SKM-1 (cell line): Measurements from ENCODE around the gene GLRX3.
"Not testable (repeated sequence)": the region's sequence is repeated elsewhere in the genome, so short reads cannot be mapped to it uniquely, and the experiment has no call there.

Experiments
- DNase-seq: peaks from one replicate; lab custom pipeline; 2025; ENCODE audit not compliant: unreplicated experiment; lab: John Stamatoyannopoulos, UW

Gene GLRX3

DNA sequence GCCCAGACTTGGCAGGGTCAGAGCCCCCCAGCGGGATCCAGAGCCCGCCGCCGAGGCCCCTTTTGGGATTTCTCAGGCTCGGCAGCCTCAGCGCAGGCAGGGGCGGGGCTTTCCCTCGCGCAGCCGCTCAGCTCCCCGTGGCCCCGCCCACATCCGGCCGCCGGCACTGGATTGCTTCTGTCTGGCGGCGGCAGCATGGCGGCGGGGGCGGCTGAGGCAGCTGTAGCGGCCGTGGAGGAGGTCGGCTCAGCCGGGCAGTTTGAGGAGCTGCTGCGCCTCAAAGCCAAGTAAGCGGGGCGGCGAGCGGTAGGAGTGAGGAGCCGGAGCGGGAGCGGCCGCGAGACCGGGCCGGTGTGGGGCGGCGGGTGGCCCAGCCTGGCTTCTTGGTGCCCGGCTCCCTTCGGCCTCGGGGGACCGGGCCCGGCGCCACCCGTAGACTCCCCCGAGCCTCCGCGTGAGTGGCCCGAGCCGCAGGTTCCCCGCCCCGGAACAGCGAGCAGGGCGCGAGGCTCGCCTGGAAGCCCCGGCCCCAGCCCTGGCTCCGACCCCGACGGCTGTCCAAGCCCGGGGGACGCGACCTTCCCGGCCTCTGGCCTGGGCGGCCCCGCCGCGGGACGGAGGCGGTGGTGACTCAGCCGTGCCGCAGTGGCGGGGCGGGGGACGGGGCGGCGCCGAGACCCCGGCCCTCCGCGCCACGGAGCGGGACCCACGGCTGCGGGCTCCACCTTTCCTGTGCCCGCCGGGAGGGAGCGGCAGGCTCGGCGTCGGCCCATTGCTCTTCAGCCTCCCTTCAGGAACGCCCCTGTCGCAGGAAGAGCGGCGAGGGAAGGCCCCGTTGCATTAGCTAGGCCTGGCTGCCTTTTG is at the start of gene GLRX3:
Gene GLRX3, plus strand, starts transcription at position 166 of the 864 bp plus-strand sequence. Its CDS starts 30 bp downstream, at position 196.
- peak; percentile 78 for DNase-seq

DNA sequence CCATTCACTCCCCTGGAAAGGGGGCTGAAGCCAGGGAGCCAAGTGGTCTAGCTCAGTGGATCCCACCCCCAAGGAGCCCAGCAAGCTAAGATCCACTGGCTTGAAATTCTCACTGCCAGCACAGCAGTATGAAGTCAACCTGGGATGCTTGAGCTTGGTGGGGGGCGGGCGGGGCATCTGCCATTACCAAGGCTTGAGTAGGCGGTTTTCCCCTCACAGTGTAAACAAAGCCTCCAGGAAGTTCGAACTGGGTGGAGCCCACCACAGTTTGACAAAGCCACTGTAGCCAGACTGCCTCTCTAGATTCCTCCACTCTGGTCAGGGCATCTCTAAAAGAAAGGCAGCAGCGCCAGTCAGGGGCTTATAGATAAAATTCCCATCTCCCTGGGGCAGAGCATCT is 45.6 kb upstream of the GLRX3 start:
- DNase-seq = not testable (repeated sequence)

DNA sequence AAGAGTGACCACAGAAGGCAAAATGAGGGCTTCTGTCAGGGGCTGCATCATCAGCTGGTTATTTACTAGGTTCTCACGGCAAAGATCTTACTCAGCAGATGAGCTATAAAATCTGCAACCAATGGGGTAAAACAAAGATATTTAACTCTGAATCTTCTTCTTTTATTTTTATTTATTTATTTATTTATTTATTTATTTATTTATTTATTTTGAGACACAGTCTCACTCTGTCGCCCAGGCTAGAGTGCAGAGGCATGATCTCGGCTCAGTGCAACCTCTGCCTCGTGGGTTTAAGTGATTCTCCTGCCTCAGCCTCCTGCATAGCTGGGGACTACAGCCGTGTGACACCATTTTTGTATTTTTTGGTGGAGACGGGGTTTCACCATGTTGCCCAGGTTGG is 36.8 kb upstream of the GLRX3 start:
- DNase-seq = no peak

DNA sequence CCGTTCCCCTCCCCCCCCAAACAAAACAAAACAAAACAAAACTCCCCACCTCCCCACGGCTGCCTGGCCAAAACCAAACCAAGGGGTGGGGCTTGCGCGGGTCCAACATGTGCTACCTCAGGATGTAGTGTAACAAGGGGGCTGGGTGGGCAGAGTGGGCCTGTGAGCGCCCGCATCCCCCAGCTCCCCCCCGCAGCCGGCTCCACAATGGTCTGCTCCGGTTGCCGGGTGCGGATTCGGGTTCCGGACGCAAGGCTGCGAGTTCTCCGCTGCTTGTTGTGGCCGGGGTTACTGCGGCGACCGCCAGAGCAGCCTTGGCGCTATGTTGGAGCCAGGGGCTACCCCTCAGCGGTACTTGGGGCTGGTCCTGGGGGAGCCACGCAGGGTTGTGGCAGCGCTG is 30.5 kb upstream of the GLRX3 start:
- no peak for DNase-seq

DNA sequence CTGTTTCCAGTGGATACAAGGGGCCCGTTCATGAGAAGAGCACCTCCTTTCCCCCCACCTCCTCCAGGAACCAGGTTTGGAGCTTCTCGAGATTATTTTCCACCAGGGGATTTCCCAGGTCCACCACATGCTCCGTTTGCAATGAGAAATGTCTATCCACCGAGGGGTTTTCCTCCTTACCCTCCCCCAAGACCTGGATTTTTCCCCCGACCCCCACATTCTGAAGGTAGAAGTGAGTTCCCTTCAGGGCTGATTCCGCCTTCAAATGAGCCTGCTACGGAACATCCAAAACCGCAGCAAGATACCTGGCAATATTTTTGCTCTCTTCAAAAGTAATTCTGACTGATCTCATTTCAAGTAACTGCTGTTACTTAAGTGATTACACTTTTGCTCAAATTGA is 28.0 kb upstream of the GLRX3 start:
- not testable (repeated sequence) for DNase-seq

DNA sequence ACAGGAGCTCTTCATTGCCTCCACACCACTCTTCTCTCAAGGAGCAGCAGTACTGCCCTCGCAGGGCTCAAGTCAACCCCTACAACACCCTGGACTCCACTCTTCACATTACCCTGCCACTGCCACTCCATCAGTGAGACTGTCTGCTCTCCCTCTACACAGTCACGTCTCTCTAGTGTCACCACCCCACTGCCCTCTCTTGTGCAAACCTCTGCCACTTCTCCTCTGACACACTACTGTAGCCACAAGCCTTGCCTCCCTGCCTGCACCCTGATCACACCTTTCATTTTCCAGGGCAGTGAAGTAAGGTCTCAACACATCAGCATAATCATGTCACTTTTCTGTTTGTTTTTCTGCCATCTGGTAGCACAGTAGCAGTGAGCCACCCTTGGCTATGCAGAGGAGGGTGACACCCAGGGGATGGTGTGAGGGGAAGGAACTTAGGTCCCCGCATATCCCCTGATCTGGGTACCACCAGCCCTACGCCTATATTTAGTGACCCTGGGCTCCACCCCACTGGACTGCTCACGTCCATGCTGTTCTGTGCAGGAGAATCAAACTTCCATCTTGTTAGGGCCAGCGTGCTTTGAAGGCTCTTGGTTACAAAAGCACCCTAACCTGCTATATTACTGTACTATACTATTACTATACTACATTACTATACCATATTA is 27.1 kb upstream of the GLRX3 start:
- no peak for DNase-seq

DNA sequence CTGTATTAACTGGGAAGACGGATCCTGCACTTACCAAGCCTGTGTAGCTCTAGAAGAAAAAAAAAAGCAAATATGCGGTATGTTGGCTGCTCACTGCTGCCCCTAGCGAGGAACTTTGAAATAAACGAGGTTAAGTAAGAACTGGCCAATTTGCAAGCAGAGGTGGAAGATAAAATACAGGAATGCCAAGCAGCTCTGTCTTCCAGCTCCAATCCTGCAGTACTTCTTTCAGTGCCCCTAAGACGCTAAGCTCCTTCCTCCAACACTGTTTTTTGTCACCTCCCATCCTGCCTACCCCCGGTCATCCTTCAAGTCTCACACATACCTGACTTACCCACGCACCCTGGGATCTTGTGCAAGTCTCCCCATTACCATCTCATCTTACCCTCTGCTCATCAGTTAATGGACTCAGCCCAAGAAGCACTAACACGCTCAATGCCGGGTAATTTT is 26.4 kb upstream of the GLRX3 start:
- DNase-seq = peak; percentile 67

DNA sequence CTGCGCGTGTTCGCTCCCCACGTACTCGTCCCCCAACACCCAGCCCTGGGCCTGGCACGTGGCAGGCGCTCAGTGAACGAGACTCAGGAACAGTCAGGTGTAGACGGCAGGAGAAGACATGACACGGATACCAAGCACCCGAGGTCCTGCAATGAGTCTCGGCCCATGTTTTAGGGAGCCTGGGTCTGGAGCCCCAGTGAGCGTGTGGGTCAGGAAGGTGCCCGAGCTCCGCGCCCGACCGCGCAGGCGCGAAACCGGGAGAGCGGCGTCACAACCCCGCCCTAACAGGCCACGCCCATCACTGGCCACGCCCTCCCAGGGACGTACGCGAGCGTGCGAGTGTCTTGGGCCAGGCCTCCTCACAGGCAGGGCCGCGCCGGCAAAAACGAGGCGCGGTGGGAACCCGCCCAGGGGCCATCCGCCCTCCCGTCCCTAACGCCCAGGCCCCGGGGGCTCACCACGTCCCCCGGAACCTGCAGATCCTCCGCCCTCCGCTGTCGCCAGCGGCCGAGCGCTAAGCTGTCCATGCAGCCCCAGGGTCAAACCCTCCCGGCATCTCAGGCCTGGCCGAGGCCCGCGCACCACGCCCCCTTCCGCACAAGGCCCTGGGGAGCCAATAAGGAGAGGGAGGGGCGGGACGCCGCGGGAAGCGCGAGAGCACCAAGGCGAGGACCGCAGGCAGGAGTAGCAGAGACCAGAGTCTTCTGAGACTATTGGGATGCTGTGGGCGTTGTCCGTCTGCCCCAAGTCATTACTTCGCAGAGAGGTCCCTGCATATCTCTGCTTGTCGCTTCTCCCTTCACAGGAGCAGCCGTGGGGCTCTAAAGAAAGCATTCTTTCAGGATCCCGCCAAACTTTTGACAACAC is 25.7 kb upstream of the GLRX3 start, which contains the start of gene C10orf143:
Gene C10orf143, minus strand, starts transcription at position 585 of the 867 bp plus-strand sequence. Its CDS starts 58 bp downstream, at position 527.
- DNase-seq = peak; percentile 91

DNA sequence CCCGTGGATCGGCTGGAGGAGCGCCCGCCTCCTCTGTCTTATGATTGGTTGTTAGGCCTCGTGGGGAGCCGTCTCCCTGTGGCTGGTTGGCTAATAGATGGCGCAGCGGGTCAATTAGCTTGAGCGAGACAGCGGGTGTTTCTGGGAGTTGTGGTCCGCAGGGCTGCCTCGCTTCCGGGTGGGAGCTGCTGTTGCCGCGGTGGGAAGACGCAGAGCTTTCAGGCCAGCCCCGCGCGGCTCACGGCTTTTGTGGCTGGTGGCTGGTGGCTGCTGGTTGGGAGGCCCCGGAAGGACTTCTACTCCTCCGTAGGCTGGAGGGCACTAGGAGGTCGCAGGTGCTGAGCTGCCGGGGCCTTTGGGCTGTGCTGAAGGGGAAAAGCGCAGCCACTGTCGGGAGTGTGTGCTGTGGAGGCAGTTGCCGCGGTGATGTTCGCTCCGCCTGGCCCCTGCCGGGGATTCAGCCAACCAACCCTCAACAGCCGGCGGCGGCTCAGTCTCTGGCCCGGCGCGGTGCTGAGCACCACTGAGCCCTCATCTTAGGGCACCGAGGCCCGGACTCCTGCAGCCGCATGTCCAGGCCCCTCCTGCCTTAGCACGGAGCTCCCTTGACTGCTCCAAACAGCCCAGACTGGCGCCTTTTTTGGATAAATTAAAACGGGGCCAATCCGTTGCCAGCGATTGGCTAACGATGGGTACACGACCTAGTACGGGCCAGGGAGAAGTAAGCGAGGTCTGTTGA is 24.9 kb upstream of the GLRX3 start:
- DNase-seq = peak; percentile 94

DNA sequence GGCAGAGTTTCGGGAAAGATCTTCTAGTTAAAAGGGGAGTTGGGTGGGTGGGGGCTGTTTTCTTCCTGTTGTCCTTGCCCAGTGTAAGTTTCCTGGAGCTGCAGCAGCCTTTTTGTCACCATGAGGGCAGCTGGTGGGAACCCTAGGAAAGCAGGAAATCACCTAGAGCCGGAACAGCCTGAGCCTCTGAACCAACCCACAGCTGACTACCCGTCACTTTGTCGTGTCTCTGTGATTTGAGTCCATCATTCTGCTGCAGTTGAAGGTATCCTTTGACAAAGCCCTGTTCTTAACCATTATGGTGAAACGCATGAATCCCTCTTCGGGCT is 24.4 kb upstream of the GLRX3 start:
- no peak for DNase-seq

DNA sequence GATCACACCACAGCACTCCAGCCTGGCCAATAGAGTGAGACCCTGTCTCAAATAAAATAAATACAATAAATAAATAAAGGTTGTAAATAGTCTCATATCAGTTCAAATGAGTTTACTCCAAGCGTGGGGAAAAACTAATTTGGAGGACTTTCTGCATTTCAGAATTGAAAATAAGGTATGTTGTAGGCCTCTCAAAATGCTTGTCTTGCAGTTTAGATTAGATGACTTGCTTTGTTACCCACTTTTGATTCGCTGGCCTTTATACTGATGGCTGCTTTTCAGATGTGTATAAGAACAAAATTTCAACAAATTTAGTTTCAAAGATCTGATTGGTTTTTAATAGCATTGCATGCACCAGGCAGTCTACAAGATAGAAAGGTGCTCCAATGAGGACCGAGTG is 23.4 kb upstream of the GLRX3 start:
- no peak for DNase-seq

DNA sequence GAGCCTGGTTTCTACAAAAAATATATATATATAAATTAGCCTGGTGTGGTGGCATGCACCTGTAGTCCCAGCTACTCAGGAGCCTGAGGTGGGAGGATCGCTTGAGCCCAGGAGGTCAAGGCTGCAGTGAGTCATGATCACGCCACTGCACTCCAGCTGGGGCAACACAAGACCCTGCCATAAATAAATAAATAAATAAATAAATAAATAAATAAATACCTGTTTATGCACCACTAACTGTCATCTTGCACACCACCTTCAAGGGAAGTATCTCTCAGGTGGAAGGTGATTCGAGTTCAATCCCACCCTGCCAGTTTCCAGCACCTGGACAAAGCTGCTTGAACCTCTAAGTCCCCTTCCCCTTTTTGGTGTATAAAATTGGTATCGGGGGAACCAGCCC is 19.2 kb upstream of the GLRX3 start:
- DNase-seq = not testable (repeated sequence)

DNA sequence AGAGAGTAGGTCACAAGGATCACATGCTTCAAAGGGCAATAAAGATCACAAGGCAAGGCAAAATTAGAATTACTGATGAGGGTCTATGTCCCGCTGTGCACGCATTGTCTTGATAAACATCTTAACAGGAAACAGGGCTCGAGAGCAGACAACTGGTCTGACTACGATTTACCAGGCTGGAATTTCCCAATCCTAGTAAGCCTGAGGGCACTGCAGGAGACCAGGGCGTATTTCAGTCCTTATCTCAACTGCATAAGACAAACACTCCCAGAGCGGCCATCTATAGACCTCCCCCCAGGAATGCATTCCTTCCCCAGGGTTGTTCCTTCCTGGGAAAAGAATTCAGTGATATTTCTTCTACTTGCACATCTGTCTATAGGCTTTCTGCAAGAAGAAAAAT is 18.7 kb upstream of the GLRX3 start:
- not testable (repeated sequence) for DNase-seq

DNA sequence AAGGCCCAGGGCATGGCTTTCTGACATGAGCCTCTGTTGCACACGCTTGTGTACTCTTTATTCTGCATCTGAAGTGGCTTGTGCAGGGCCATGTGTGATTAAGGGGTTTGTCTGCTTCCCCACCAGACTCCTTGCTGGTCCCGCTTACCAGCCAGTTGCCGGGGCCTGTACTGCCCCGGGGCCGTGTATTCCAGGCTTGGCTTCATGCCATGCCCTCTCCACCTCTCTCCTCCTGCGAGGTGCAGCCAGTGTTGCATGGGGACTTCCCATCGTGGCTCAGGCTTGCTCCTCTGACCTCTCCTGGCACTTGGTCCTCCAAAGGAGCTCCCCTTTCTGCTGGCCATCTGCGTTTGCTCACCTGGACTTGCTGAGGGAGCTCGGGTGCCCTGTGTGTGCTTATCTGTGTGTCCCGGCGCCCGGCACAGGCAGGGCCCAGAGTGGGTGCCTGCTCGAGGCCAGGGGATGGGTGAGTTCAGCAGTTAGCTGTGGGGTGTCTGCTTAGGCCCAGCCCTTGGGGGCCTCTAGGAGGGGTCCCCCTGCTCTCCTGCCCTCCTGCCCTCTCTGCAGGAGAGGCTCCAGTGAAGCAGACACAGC is 14.6 kb upstream of the GLRX3 start:
- DNase-seq = no peak

DNA sequence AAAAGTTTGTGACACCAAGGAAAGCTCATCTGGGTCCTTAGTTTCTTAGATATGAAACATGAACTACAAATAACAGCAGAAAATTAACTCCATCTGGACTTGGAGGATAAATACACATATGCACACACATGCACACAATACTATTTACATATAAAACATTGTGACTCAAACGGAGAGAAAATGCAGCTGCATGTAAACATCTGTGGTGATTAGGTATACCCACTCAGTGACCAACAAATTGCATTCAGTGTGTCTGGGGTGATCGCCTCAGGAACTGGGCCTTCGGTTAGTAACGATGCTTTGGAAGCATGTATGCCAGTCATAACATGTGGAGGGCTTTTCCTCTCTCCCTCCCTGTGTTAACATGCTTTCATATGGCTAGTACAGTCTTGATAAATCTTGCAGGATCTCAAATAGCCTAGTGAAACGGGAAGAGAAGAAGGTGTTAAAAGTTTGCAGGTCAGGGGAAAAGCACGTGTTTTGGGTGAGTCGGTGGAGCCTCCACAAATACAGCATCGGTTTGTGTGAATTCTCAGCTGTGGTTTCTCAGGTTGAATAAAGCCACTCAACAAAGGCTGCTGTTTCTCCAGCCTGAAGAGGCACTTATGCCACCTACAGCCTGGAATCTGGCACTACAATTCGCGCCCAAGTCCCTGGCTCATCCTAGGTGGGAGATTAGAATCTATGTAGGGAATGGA is 8.7 kb upstream of the GLRX3 start:
- DNase-seq = peak; percentile 8

DNA sequence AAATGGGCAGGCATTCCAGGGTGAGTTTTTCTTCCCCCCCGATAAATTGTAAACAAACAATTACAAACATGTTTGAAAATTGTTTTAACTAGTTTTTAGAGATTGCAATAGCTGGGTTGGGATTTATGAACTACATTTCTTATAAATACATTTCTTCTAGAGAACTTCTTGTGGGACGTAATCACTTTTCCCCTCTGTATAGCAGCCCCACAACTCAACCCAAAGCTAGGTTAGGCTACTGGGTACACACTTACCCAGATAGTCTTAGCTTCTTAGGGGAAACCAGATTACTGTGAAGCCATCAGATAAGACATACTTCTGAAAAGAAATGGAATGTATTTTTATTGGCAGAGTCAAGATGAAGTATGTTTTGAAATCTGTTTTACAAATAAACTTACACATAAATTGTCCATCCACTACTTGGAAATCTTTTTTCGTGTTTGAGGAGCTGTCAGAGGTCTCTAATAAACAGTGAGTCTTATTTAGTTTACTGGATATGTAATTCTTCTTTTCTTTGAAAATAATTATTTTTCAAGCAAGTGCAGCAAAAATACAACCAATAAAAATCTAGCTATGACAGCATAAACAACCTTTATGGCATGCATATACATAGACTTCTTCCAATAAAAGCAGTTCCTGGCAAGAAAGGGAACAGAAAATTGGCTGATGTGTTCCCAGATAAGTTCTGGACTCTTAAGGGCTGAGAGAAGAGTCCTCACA is 8.0 kb upstream of the GLRX3 start:
- no peak for DNase-seq

DNA sequence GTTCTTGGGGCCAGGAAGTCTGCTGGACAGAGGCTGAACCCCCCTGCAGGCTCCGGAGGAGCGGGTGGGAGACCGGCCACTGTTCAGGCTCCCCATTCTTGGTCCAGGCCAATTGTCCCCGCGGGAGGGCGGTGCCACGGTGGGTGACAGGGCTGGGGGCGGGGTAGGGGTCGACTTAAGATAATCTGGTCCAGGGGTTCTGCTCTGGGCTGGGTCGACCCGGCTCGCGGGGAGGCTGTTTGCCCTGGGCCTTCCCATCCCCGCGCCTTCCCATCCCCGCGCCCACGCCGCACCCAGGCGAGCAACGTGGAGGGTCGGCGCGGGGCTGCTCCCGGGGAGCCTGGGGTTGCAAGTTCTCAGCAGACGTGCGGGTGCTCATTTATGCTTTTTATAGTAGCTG is 7.3 kb upstream of the GLRX3 start:
- DNase-seq = no peak

DNA sequence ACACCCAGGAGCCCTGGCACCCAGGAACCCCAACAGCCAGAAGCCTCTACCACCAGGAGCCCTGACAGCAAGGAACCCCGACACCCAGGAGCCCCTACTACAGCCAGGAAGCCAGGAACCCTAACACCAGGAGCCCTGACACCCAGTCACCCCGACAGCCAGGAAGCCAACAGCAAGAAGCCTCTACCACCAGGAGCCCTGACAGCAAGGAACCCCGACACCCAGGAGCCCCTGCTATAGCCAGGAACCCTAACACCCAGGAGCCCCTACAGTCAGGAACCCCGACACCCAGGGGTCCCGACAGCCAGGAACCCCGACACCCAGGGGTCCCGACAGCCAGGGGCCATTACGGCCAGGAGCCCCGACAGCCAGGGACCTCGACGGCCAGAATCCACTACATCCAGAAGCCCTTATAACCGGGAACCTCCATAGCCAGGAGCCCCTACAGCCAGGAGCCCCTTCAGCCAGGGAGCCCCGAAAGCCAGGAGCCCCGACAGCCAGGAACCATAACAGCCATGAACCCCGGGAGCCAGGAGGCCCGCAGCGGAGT is 440 bp upstream of the GLRX3 start:
- no peak for DNase-seq

DNA sequence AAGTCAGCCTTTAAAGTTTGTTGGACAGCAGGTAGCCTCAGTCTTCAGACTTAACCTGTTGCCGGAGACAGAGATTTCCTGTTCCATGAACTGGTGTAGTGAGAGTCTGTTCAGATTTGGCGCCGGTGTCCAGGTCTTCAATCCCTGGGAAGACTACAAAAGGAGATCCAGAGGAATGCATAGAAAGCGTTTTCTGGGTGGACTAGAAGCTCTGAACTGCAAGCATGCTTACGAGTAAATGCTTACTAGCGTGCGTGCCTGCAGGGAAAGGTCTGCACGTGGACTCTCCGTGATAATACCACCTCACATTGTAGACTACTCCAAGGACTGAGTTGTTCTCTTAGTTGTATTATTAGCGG is 878 bp downstream of the GLRX3 start:
- DNase-seq = no peak
